HCT116 (cell line): ENCODE measurements around the gene ST7. TPM values are rescaled to one million over a fixed set of nuclear protein-coding genes. Genes with fewer than 3 reads are reported as not detected.

ENCODE experiments used
- ATAC-seq: fragments of 200-7000 bp; cut with Tn5 transposase; 2 replicates; pipeline ENCODE4 v1.9.1; 2020; ENCODE audit warnings: mild to moderate bottlenecking, moderate library complexity
- BruUV-seq: library from RNA; stranded (reverse); fragments of 400-500 nt; replicated peaks from 2 replicates; lab custom pipeline; 2021; lab: Mats Ljungman, UMichigan
- CTCF ChIA-PET: fragments of 300-600 bp; sonication (Branson Sonifier 250); formaldehyde crosslinking; loops from one replicate; lab custom pipeline; 2021; ENCODE audit warnings: antibody characterized with exemption; lab: Charles Lee
- POLR2A ChIA-PET: fragments of 300-600, 350-600 bp; sonication (Branson Sonifier 250); formaldehyde crosslinking; loops from one replicate; lab custom pipeline; 2021; ENCODE audit warnings: antibody characterized with exemption; lab: Charles Lee
- RAD21 ChIA-PET, 2 experiments: fragments of 300-600 bp; sonication (Branson Sonifier 250); formaldehyde crosslinking; loops; one replicate each; lab custom pipeline; 2023; ENCODE audit warnings: low total read pairs in 2 of 2; ENCODE audit not compliant: uncharacterized antibody in 2 of 2, unreplicated experiment in 2 of 2, low non-redundant PET in 1 of 2; lab: Charles Lee
- DNase-seq: peaks from one replicate; pipeline ENCODE4 v3.0.0-alpha.2; 2010; ENCODE audit warnings: low read depth, low spot score
- H2AFZ ChIP-seq: fragments of 200-600 bp; shearing (Covaris generic), sonication (generic); 2 replicates; pipeline ENCODE4 v1.6.1; 2017; ENCODE audit warnings: low read depth, mixed run types, mixed read lengths, antibody characterized with exemption, low read length; ENCODE audit not compliant: poor library complexity, severe bottlenecking
- H3K27ac ChIP-seq: 2 replicates; pipeline ENCODE4 v1.5.1; 2012; ENCODE audit warnings: low read depth, low read length
- H3K27me3 ChIP-seq: fragments of 200-600 bp; sonication (generic); 2 replicates; pipeline ENCODE4 v1.6.1; 2016; ENCODE audit warnings: mixed run types, low read length, mixed read lengths; ENCODE audit not compliant: insufficient read depth
- H3K36me3 ChIP-seq, 2 experiments: fragments of 200-500 bp in 1 of 2; fragments of 200-600 bp in 1 of 2; sonication (Bioruptor generic) in 1 of 2; sonication (generic) in 1 of 2; 2 replicates each; pipeline versions ENCODE4 v1.5.1 to v1.6.1; 2014 to 2016; ENCODE audit warnings: low read length in 2 of 2, inconsistent platforms in 1 of 2, mixed read lengths in 1 of 2, mixed run types in 1 of 2; ENCODE audit not compliant: insufficient read depth in 2 of 2, control insufficient read depth in 1 of 2
- H3K4me1 ChIP-seq, 2 experiments: fragments of 200-600 bp in 1 of 2; sonication (generic) in 1 of 2; 2 replicates each; pipeline versions ENCODE4 v1.5.1 to v1.6.1; 2012 to 2017; ENCODE audit warnings: low read length in 2 of 2, inconsistent platforms in 1 of 2, mild to moderate bottlenecking in 1 of 2, mixed read lengths in 1 of 2, mixed run types in 1 of 2, moderate library complexity in 1 of 2; ENCODE audit not compliant: insufficient read depth in 2 of 2, control insufficient read depth in 1 of 2
- H3K4me2 ChIP-seq: fragments of 200-600 bp; sonication (generic); 2 replicates; pipeline ENCODE4 v1.6.1; 2017; ENCODE audit warnings: mixed run types, low read length, mixed read lengths
- H3K4me3 ChIP-seq, 2 experiments: fragments of 200-600 bp in 1 of 2; sonication (generic) in 1 of 2; replicated peaks in 1 of 2; 2 replicates each; pipeline ENCODE4 v1.5.1; 2011 to 2016; ENCODE audit warnings: low read length in 2 of 2, control low read depth in 1 of 2, low read depth in 1 of 2, mild to moderate bottlenecking in 1 of 2, mixed read lengths in 1 of 2, mixed run types in 1 of 2
- H3K79me2 ChIP-seq: fragments of 200-600 bp; sonication (generic); 2 replicates; pipeline ENCODE4 v1.6.1; 2017; ENCODE audit warnings: mild to moderate bottlenecking, mixed run types, low read length, moderate library complexity, mixed read lengths; ENCODE audit not compliant: insufficient read depth
- H3K9ac ChIP-seq: fragments of 200-600 bp; sonication (generic); 2 replicates; pipeline ENCODE4 v1.6.1; 2016; ENCODE audit warnings: low read length, mixed read lengths
- H3K9me2 ChIP-seq: fragments of 200-600 bp; sonication (generic), shearing (Covaris generic); 2 replicates; pipeline ENCODE4 v1.6.1; 2017; ENCODE audit warnings: mixed run types, mild to moderate bottlenecking, moderate library complexity; ENCODE audit not compliant: insufficient read depth
- H3K9me3 ChIP-seq, 2 experiments: fragments of 200-500 bp in 1 of 2; fragments of 200-600 bp in 1 of 2; sonication (Bioruptor generic) in 1 of 2; sonication (generic) in 1 of 2; 2 replicates each; pipeline ENCODE4 v1.6.1; 2014 to 2017; ENCODE audit warnings: low read length in 2 of 2, mixed read lengths in 2 of 2, inconsistent platforms in 1 of 2, low read depth in 1 of 2, mild to moderate bottlenecking in 1 of 2, mixed run types in 1 of 2, moderate library complexity in 1 of 2; ENCODE audit not compliant: control insufficient read depth in 1 of 2, insufficient read depth in 1 of 2
- H4K20me1 ChIP-seq: fragments of 200-600 bp; sonication (generic), shearing (Covaris generic); 2 replicates; pipeline ENCODE4 v1.6.1; 2017; ENCODE audit warnings: mixed run types, mild to moderate bottlenecking, moderate library complexity; ENCODE audit not compliant: insufficient read depth
- EGR1 ChIP-seq: IDR thresholded peaks from 2 replicates; pipeline ENCODE4 v1.6.1; 2012; ENCODE audit warnings: low read depth
- ELF1 ChIP-seq: IDR thresholded peaks from 2 replicates; pipeline ENCODE4 v1.6.1; 2012; ENCODE audit warnings: low read depth, borderline replicate concordance
- EZH2phosphoT487 ChIP-seq: fragments of 200-600 bp; IDR thresholded peaks from 2 replicates; pipeline ENCODE4 v1.6.1; 2018; ENCODE audit warnings: antibody characterized with exemption, borderline replicate concordance
- FOSL1 ChIP-seq: IDR thresholded peaks from 2 replicates; pipeline ENCODE4 v1.6.1; 2012; ENCODE audit warnings: low read depth
- JUND ChIP-seq: IDR thresholded peaks from 2 replicates; pipeline ENCODE4 v1.6.1; 2012
- RAD21 ChIP-seq: IDR thresholded peaks from 2 replicates; pipeline ENCODE4 v1.6.1; 2012; ENCODE audit warnings: low read depth, mild to moderate bottlenecking
- SIN3A ChIP-seq: IDR thresholded peaks from 2 replicates; pipeline ENCODE4 v1.6.1; 2012; ENCODE audit warnings: low read depth
- SP1 ChIP-seq: IDR thresholded peaks from 2 replicates; pipeline ENCODE4 v1.6.1; 2012; ENCODE audit warnings: low read depth
- SRF ChIP-seq: IDR thresholded peaks from 2 replicates; pipeline ENCODE4 v1.6.1; 2012; ENCODE audit warnings: low read depth
- YY1 ChIP-seq: IDR thresholded peaks from 2 replicates; pipeline ENCODE4 v1.6.1; 2011; ENCODE audit warnings: low read length, low read depth, moderate library complexity, mild to moderate bottlenecking; ENCODE audit not compliant: insufficient replicate concordance; ENCODE audit errors: extremely low read depth
- intact Hi-C: fragments of 100-400 bp; cut with micrococcal nuclease; formaldehyde crosslinking; loops from 2 replicates; pipeline ENCODE4 v1.10.0; 2022
- total RNA-seq: library from RNA; stranded (reverse); gene quantifications from one replicate; pipeline ENCODE4 v1.2.1, GENCODE V29; 2021; ENCODE audit not compliant: unreplicated experiment
- TF ChIP-seq, protein P1 (sequence below): IDR thresholded peaks from 2 replicates; pipeline ENCODE4 v1.6.1; 2012
- TF ChIP-seq, protein P2 (sequence below), 3 experiments: fragments of 200-600 bp in 1 of 3; sonication (generic) in 1 of 3; IDR thresholded peaks in 2 of 3; conservative IDR thresholded peaks in 1 of 3; 2 replicates each; pipeline ENCODE4 v1.5.1; 2012 to 2017; ENCODE audit warnings: low read depth in 2 of 3, low read length in 2 of 3, antibody characterized with exemption in 1 of 3, borderline replicate concordance in 1 of 3, control low read depth in 1 of 3, mild to moderate bottlenecking in 1 of 3, mixed read lengths in 1 of 3, mixed run types in 1 of 3, moderate library complexity in 1 of 3; ENCODE audit not compliant: insufficient read depth in 1 of 3

Gene ST7
- total RNA-seq, 1 experiment from 2014 or later: 12.6 TPM

DNA sequence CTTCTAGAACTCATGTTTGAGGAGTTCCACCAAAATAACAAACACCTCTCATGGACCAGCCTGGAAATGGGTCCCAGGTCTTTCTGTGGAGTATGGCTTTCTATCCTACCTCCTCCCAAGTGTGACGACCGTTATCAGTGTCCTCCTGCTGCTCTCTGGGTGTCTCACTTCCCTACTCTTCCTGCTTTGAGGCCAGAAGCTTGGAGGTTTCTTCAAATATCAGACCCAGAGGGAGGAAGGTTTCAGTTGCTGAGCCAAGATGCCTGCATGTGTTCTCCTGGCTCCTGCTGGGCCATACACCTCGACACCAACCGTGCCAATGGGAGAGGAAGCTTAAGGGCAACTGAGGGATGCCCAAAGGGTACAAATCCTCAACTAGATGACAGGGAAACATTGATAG lies 255.0 kb downstream of the ST7 start:
- CTCF ChIA-PET: no interaction called here
- POLR2A ChIA-PET: no interaction called here
- H3K27ac ChIP-seq: no peak overlapping the region
- RAD21 ChIA-PET: no interaction called here
- H3K27me3 ChIP-seq: no peaks in the 10 kb centered on the region
- no TSS peak for BruUV-seq
- TF ChIP-seq SRF: no peak
- no peak for TF ChIP-seq YY1
- TF ChIP-seq, protein P1, sequence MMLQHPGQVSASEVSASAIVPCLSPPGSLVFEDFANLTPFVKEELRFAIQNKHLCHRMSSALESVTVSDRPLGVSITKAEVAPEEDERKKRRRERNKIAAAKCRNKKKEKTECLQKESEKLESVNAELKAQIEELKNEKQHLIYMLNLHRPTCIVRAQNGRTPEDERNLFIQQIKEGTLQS: no peak
- TF ChIP-seq, protein P2, sequence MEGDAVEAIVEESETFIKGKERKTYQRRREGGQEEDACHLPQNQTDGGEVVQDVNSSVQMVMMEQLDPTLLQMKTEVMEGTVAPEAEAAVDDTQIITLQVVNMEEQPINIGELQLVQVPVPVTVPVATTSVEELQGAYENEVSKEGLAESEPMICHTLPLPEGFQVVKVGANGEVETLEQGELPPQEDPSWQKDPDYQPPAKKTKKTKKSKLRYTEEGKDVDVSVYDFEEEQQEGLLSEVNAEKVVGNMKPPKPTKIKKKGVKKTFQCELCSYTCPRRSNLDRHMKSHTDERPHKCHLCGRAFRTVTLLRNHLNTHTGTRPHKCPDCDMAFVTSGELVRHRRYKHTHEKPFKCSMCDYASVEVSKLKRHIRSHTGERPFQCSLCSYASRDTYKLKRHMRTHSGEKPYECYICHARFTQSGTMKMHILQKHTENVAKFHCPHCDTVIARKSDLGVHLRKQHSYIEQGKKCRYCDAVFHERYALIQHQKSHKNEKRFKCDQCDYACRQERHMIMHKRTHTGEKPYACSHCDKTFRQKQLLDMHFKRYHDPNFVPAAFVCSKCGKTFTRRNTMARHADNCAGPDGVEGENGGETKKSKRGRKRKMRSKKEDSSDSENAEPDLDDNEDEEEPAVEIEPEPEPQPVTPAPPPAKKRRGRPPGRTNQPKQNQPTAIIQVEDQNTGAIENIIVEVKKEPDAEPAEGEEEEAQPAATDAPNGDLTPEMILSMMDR (IDR thresholded peaks at IDR 0.05 in 2 of 3, conservative IDR thresholded peaks at IDR 0.05 in 1 of 3; ENCODE audit: borderline replicate concordance in 1 of 3, insufficient read depth in 1 of 3, low read depth in 2 of 3, low read length in 2 of 3): no peak
- no peak for TF ChIP-seq RAD21
- no peak for TF ChIP-seq EZH2phosphoT487
- TF ChIP-seq FOSL1: no peak
- H3K4me3 ChIP-seq: no peak overlapping the region
- no peaks in the 10 kb centered on the region for H3K9me2 ChIP-seq
- no peaks in the 10 kb centered on the region for H4K20me1 ChIP-seq
- H3K36me3 ChIP-seq: no peaks in the 10 kb centered on the region
- H3K9ac ChIP-seq: no peak overlapping the region
- no peak for ATAC-seq
- H3K4me2 ChIP-seq: no peak overlapping the region
- no peaks in the 10 kb centered on the region for H3K9me3 ChIP-seq
- no peak for DNase-seq
- intact Hi-C loops: no loop called here
- H3K79me2 ChIP-seq: no peaks in the 10 kb centered on the region
- no peaks in the 10 kb centered on the region for H3K4me1 ChIP-seq
- H2AFZ ChIP-seq: no peak overlapping the region

DNA sequence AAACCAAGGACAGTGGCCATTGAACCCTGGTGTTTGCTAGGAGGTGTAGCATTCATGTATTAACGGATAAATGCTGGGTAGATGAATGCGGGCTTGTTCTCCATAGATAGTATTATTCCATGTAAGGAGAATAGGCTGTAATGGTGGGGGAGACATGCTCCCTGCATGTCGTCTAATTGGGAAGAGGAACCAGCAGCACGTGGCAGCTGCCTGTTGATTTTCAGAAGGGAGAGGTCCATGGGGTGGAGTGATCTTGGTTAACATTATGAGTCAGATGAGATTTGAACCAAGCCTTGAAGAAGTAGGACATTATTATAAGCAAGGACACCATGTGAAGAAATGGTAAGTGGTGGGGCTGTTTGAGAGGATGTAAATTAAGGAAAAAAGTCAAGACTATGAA lies 257.1 kb downstream of the ST7 start:
- RAD21 ChIA-PET: no interaction called here
- DNase-seq (no peak), ATAC-seq (no peak)
- Histone ChIP-seq H3K27ac (no peak overlapping the region), H4K20me1 (no peaks in the 10 kb centered on the region), H3K4me2 (no peak overlapping the region), H3K27me3 (no peaks in the 10 kb centered on the region), H3K9me3 (no peaks in the 10 kb centered on the region), H3K9me2 (no peaks in the 10 kb centered on the region), H2AFZ (no peak overlapping the region), H3K4me1 (no peaks in the 10 kb centered on the region), H3K79me2 (no peaks in the 10 kb centered on the region), H3K36me3 (no peaks in the 10 kb centered on the region), H3K4me3 (no peak overlapping the region)
- intact Hi-C loops: no loop called here
- POLR2A ChIA-PET: no interaction called here
- CTCF ChIA-PET: no interaction called here
- TF ChIP-seq JUND (no peak), RAD21 (no peak), YY1 (no peak), SP1 (no peak), SIN3A (no peak), SRF (no peak), EGR1 (no peak), ELF1 (no peak)
- TF ChIP-seq, protein P1: no peak
- TF ChIP-seq, all 23 proteins: peak for 0
- no peak overlapping the region for H3K9ac ChIP-seq
- no TSS peak for BruUV-seq
